Gastroesophageal sphincter (tissue), 3 donors: ENCODE data around the gene OCSTAMP.

Experiments used
- POLR2AphosphoS5 ChIP-seq: sonication (generic); formaldehyde crosslinking; IDR thresholded peaks from one replicate; pipeline ENCODE4 v1.6.1; 2017; ENCODE audit warnings: antibody characterized with exemption
- TF ChIP-seq, protein P1 (sequence below), 4 experiments: fragments of 200-600 bp in 2 of 4; fragments of 450-650 bp in 2 of 4; sonication (generic) in 1 of 4; IDR thresholded peaks; one replicate each; pipeline ENCODE4 v1.5.1; 2017 to 2019; ENCODE audit warnings: antibody characterized with exemption in 4 of 4, mild to moderate bottlenecking in 2 of 4, moderate library complexity in 2 of 4

DNA sequence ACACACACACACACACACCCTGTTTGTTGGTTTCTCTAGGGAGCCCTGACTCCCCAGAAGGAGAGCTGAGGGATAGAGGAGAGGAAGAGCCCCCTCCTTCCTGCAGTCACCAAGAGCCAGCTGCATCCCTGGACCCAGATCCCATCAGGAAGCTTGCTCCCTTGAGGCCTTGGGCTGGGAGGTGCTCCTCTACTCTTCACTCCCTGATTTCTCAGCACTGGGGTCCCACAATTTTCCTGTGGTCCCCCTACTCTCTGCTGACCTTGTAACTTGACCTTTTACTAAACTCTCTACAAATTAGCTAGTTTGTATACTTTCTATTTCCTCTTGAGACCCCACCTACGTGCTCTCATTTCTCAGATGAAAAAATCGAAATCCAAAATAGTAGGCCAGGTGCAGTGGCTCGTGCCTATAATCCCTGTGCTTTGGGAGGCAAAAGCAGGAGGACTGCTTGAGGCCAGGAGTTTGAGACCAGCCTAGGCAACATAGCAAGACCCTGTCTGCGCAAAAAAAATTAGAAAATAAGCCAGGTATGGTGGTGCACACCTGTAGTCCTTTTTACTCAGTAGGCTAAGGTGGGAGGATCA is 5.0 kb upstream of the OCSTAMP start:
- TF ChIP-seq, protein P1, sequence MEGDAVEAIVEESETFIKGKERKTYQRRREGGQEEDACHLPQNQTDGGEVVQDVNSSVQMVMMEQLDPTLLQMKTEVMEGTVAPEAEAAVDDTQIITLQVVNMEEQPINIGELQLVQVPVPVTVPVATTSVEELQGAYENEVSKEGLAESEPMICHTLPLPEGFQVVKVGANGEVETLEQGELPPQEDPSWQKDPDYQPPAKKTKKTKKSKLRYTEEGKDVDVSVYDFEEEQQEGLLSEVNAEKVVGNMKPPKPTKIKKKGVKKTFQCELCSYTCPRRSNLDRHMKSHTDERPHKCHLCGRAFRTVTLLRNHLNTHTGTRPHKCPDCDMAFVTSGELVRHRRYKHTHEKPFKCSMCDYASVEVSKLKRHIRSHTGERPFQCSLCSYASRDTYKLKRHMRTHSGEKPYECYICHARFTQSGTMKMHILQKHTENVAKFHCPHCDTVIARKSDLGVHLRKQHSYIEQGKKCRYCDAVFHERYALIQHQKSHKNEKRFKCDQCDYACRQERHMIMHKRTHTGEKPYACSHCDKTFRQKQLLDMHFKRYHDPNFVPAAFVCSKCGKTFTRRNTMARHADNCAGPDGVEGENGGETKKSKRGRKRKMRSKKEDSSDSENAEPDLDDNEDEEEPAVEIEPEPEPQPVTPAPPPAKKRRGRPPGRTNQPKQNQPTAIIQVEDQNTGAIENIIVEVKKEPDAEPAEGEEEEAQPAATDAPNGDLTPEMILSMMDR (IDR thresholded peaks at IDR 0.05), result no peak
- TF ChIP-seq POLR2AphosphoS5, result no peak
